HG03159 (cell line): ENCODE data around the gene GNAQ.
"Not testable (repeated sequence)": the region's sequence is repeated elsewhere in the genome, so short reads cannot be mapped to it uniquely, and the experiment has no call there.

Source experiments
- ATAC-seq: cut with Tn5 transposase; IDR thresholded peaks from one replicate; pipeline ENCODE4 v1.9.1; 2021; ENCODE audit warnings: mild to moderate bottlenecking, moderate library complexity; ENCODE audit not compliant: unreplicated experiment

The GNAQ gene

GRCh38 chr9:77752554-77752953 is 279.1 kb downstream of the GNAQ start:
- ATAC-seq: no peak

DNA sequence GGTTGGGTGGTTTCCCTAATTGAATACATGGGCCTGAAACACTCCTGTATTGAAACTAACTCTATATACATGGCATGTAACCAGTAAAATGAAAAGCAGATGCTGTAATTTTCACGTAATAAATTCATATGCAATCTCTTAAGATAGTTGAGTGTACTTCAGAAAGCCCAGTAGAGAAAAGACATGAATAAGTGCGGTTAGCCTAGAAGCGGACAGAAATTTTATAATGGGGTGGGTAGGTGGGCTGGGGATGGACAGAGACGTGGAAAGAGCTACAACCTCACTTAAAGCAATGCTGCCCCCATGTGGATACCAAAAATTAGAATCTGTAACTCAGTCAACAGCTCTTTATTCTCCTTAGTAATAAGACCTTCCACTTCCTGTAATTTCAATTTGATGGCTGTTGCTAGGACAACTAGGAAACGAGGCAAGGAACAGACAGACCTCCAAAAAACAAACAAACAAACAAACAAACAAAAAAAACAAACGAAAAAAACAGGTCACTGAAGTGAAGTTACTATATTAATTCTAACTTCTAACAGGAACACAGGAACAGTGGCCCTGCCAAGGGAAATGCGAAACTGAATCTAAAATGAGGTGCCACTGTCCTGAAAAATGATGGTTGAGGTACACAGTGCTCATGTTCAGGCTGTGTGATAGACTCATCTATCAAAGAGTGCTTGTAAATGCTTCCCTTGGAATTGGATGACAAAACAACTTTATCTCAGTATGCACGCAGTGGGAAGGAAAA is 280.1 kb downstream of the GNAQ start:
- no peak for ATAC-seq

GRCh38 chr9:77750981-77751340 is 280.6 kb downstream of the GNAQ start:
- ATAC-seq: no peak

GRCh38 chr9:77750284-77750683 is 281.3 kb downstream of the GNAQ start:
- ATAC-seq: no peak

GRCh38 chr9:77748214-77748772 is 283.3 kb downstream of the GNAQ start:
- ATAC-seq: no peak

DNA sequence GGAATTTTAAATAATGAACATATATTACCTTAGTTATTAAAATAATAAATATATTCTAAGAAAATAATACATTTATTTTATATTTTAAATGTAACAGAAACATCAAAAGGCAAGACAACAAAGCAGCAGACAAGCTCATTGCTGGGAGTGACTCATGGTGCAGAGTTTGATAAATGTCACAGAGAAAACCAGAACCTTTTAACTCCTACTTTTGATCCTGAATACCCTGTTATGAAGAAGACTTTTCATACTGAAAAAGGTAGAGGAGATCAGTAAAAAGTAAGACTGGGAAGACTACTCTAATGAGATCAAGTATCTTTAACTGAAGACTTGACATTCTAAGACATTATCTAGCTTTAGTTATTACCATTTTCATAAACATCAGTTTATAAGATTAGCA is 284.4 kb downstream of the GNAQ start:
- no peak for ATAC-seq

DNA sequence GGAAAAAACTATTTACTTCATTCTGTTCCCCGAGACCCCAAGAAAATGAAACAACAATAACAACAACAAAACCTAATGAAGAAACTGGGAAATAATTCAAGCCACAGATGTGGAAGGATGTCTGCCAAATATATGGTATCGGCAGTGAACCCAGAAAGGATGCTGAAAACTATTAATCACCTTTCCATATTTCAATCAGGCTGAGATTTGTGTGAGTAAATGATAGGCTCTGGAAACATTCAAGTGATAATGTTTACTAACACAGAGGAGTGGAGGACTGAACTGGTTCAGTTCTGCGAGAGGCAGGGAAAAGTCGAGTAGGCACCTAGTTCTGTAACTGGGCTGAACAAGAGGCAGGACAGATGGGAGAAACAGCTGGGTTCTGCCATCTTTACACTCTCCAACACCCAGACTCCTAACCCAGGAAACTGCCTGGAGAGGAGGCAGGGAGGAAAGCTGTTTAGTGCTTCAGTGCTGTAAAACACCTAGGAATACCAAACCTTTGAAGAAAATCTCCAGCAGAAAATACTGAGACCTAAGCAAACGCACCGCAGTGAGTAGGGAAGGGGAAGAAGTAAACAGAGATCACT is 286.7 kb downstream of the GNAQ start:
- ATAC-seq: no peak

- ATAC-seq: no peak
These were observed 288.2 kb downstream of the GNAQ start for GRCh38 chr9:77743386-77743785.

DNA sequence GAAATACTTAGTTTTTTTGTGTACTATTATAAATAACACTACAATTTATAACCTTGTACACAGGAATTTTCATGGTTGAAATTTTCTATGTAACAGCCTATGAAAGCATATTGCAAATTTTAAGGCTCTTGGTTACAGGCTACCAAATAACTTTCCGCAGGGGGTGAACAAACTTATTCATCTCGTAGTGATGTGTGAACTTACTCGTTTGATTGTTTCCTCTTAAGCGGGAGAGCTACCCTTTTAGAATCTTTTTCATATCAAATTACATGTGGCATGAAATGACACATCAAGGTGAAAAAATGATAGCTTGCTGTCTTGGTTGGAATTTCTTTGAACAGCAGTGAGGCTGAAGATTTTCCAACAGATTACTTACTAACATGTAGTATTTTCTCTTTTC is 292.7 kb downstream of the GNAQ start:
- no peak for ATAC-seq

DNA sequence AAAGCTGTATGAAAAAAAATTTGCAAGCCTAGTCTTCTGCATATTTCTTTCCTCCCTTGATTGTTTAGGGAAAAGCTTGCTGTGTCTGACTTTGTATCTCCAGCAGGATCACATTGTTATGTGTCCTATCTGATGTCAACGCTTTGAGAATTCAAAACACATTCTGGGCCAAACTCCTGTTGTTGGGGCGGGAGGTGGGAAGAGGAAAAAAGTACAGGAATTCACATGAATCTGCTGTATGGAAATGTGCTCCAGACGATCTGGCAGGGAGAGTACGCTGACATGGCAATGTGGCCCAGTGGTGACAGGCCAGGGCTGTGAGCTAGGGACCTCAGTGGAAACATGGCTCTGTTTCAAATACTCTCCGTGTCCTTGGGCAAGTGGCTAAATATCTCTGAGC is 296.1 kb downstream of the GNAQ start:
- no peak for ATAC-seq

- ATAC-seq: no peak
These were observed 299.7 kb downstream of the GNAQ start for GRCh38 chr9:77731930-77732329.

DNA sequence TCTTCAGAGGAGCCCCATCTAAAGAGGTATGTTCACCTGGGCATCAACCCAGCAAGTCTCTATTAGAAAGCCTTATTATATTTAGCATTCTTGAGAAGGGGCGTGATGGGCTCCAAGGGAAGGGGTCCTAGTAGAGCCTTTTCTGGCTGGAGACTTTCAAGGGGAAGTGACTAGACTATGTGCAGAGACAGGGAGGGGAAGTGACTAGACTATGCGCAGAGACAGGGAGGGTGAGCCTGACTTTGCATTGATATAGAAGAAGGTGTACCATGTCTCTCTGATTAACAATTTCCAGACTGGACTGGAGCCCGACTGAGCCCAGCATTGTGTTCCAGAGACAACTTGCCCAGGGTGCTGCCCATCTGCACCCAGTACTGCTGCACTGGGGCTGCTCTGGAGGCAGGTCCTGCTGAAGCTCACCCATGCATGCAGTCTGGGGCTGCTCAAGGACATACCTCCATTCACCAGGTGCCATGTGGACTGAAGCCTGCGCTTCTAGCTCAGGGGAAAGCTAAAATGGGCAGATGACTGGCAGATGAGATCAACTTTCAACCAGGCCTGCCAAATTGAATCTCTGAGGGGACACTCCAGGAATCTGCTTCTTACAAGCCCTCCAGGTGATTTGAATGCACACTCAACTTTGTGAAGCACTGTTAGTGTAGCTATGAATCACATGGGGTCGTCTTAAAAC is 300.5 kb downstream of the GNAQ start:
- no peak for ATAC-seq

- no peak for ATAC-seq
These were observed 302.4 kb downstream of the GNAQ start for GRCh38 chr9:77729177-77729576.

- no peak for ATAC-seq
These were observed 304.8 kb downstream of the GNAQ start for GRCh38 chr9:77726814-77727213.

GRCh38 chr9:77726289-77726688 is 305.3 kb downstream of the GNAQ start:
- no peak for ATAC-seq

- no peak for ATAC-seq
These were observed 305.8 kb downstream of the GNAQ start for GRCh38 chr9:77725820-77726219.

DNA sequence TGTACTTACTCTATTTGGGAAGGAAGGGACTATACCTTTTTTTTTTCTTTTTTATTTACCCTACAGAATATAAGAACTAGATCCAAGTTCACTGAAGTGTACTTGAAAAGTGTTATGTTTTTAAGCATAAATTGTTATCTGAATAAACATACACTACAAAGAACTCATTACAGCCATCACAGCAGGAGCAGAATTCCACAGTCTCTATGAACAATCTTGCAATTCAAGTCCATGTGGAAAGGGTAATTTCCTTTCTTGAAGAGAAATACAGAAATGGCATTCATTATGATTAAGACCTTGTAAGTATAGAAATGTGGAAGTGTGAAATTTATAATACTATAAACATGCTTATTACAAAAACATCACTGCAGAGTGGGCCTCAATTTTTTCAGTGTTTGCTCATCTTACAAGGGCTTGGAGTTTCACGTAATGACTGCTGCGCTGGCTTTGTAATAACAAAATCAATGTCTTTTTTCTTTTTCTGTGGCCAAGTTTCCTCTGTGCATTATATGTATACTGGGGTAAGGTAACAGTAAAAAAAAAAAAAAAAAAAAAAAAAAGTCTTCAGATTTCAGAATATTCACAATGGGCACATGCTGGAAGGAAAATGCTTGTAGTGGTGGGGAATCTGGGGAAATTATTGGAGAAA is 306.4 kb downstream of the GNAQ start:
- no peak for ATAC-seq

DNA sequence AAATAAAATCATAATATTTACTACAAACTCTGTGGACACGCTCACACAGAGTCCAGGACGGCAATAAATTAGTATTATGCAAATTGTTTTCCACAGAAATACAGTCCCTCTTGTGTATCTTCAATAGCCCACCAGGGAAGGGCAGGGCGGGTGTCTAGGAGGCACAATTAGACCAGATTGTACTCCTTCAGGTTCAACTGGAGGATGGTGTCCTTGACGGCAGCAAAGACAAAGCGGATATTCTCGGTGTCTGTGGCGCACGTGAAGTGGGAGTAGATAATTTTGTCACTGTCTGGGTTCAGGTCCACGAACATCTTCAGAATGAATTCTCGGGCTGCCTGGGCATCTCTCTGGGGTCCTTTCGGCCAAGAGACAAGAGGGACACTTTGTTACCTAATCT is 310.5 kb downstream of the GNAQ start:
- not testable (repeated sequence) for ATAC-seq

- ATAC-seq: no peak
These were observed 312.3 kb downstream of the GNAQ start for GRCh38 chr9:77719321-77719720.

- ATAC-seq: not testable (repeated sequence)
These were observed 313.3 kb downstream of the GNAQ start for GRCh38 chr9:77718298-77718640.

GRCh38 chr9:77717608-77718297 is 313.9 kb downstream of the GNAQ start:
- not testable (repeated sequence) for ATAC-seq
